ENCODE results near the gene INMT. TPM values are rescaled to one million over a fixed set of nuclear protein-coding genes. Genes with fewer than 3 reads are reported as not detected.

The INMT gene
- total and polyA plus RNA-seq, 2 donors (not counting 1 experiment from before 2014, with no cell fraction given) = 0.15 TPM; not detected in 1

- intact Hi-C loops (cut with micrococcal nuclease) = no loop called here
- POLR2A ChIA-PET = no interaction called here
Measured at GRCh38 chr7:30775992-30776391, 24.1 kb downstream of the INMT start.

GRCh38 chr7:30776971-30777370 lies 25.0 kb downstream of the INMT start:
- no peaks in the 10 kb centered on the region for H4K20me1 ChIP-seq (ENCODE audit: control insufficient read depth, insufficient read depth, low read length, poor library complexity, severe bottlenecking)
- H3K79me2 ChIP-seq (ENCODE audit: control insufficient read depth, insufficient read depth, low read length) = no peaks in the 10 kb centered on the region
- H3K9ac ChIP-seq (ENCODE audit: low read length) = no peak overlapping the region
- ChIA-PET POLR2A (no interaction called here), CTCF (no interaction called here)
- Mint-ChIP-seq H3K4me1 (peaks cover 4% of the 10 kb centered on the region), H3K27me3 (no peaks in the 10 kb centered on the region), H3K4me3 (no peak overlapping the region), H3K9me3 (ENCODE audit: insufficient read depth) (no peaks in the 10 kb centered on the region), H3K27ac (no peak overlapping the region)
- no peaks in the 10 kb centered on the region for H3K9me3 ChIP-seq (ENCODE audit: control extremely low read depth in 1 of 3, control insufficient read depth in 2 of 3, insufficient read depth in 1 of 3, low read length in 2 of 3)
- H3K4me2 ChIP-seq (replicated peaks; ENCODE audit: low read depth, low read length, poor library complexity, severe bottlenecking) = no peak overlapping the region
- 98% methylated on average over 4 of the region's 4 CpGs for WGBS (ENCODE audit: insufficient coverage)
- no peak for ATAC-seq (ENCODE audit: low read depth)
- no peak overlapping the region for H3K27ac ChIP-seq (ENCODE audit: low read length in 2 of 2)
- H3K27me3 ChIP-seq (replicated peaks in 1 of 4; ENCODE audit: control extremely low read depth in 1 of 4, control insufficient read depth in 3 of 4, insufficient read depth in 4 of 4, low read length in 3 of 4) = no peaks in the 10 kb centered on the region
- H2AFZ ChIP-seq (ENCODE audit: insufficient read depth, low read depth, low read length, poor library complexity, severe bottlenecking) = no peak overlapping the region
- H3K4me1 ChIP-seq (ENCODE audit: control insufficient read depth in 2 of 2, insufficient read depth in 2 of 2, low read length in 2 of 2) = peaks cover 4 to 7% of the 10 kb centered on the region in 2 donors
- H3K36me3 ChIP-seq (replicated peaks in 1 of 2; ENCODE audit: control extremely low read depth in 1 of 2, control insufficient read depth in 1 of 2, extremely low read depth in 1 of 2, insufficient read depth in 2 of 2, low read length in 1 of 2) = no peaks in the 10 kb centered on the region
- TF ChIP-seq, protein P1, sequence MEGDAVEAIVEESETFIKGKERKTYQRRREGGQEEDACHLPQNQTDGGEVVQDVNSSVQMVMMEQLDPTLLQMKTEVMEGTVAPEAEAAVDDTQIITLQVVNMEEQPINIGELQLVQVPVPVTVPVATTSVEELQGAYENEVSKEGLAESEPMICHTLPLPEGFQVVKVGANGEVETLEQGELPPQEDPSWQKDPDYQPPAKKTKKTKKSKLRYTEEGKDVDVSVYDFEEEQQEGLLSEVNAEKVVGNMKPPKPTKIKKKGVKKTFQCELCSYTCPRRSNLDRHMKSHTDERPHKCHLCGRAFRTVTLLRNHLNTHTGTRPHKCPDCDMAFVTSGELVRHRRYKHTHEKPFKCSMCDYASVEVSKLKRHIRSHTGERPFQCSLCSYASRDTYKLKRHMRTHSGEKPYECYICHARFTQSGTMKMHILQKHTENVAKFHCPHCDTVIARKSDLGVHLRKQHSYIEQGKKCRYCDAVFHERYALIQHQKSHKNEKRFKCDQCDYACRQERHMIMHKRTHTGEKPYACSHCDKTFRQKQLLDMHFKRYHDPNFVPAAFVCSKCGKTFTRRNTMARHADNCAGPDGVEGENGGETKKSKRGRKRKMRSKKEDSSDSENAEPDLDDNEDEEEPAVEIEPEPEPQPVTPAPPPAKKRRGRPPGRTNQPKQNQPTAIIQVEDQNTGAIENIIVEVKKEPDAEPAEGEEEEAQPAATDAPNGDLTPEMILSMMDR (IDR thresholded peaks at IDR 0.05) = no peak
- no peak for TF ChIP-seq EZH2 (IDR thresholded peaks at IDR 0.05; ENCODE audit: borderline replicate concordance, insufficient read depth, low read depth, low read length, poor library complexity, severe bottlenecking)
- no peak for DNase-seq
- intact Hi-C loops (cut with micrococcal nuclease) = no loop called here
- no peak overlapping the region for H3K4me3 ChIP-seq (ENCODE audit: control extremely low read depth in 1 of 5, extremely low read depth in 1 of 5, insufficient read depth in 1 of 5, low read depth in 2 of 5, low read length in 4 of 5)

More at GRCh38 chr7:30775992-30776391, 24.1 kb downstream of the INMT start:
- no peaks in the 10 kb centered on the region for H3K36me3 ChIP-seq (replicated peaks in 1 of 2; ENCODE audit: control extremely low read depth in 1 of 2, control insufficient read depth in 1 of 2, extremely low read depth in 1 of 2, insufficient read depth in 2 of 2, low read length in 1 of 2)
- peaks cover 5% of the 10 kb centered on the region for H3K4me1 Mint-ChIP-seq
- H3K9me3 ChIP-seq (ENCODE audit: control extremely low read depth in 1 of 3, control insufficient read depth in 2 of 3, insufficient read depth in 1 of 3, low read length in 2 of 3) = no peaks in the 10 kb centered on the region
- DNase-seq (no peak), ATAC-seq (ENCODE audit: low read depth) (no peak)
- no peak overlapping the region for H3K4me2 ChIP-seq (replicated peaks; ENCODE audit: low read depth, low read length, poor library complexity, severe bottlenecking)
- H2AFZ ChIP-seq (ENCODE audit: insufficient read depth, low read depth, low read length, poor library complexity, severe bottlenecking) = no peak overlapping the region
- no peaks in the 10 kb centered on the region for H3K27me3 ChIP-seq (replicated peaks in 1 of 4; ENCODE audit: control extremely low read depth in 1 of 4, control insufficient read depth in 3 of 4, insufficient read depth in 4 of 4, low read length in 3 of 4)
- no peaks in the 10 kb centered on the region for H3K79me2 ChIP-seq (ENCODE audit: control insufficient read depth, insufficient read depth, low read length)
- H3K4me3 ChIP-seq (ENCODE audit: control extremely low read depth in 1 of 5, extremely low read depth in 1 of 5, insufficient read depth in 1 of 5, low read depth in 2 of 5, low read length in 4 of 5) = no peak overlapping the region
- no peak for TF ChIP-seq EZH2 (IDR thresholded peaks at IDR 0.05; ENCODE audit: borderline replicate concordance, insufficient read depth, low read depth, low read length, poor library complexity, severe bottlenecking)
- TF ChIP-seq, protein P1 (IDR thresholded peaks at IDR 0.05) = no peak
- H3K27ac Mint-ChIP-seq = no peak overlapping the region
- no peak overlapping the region for H3K27ac ChIP-seq (ENCODE audit: low read length in 2 of 2)
- CTCF ChIA-PET = no interaction called here
- H4K20me1 ChIP-seq (ENCODE audit: control insufficient read depth, insufficient read depth, low read length, poor library complexity, severe bottlenecking) = no peaks in the 10 kb centered on the region
- no peak overlapping the region for H3K4me3 Mint-ChIP-seq
- H3K9ac ChIP-seq (ENCODE audit: low read length) = no peak overlapping the region
- H3K4me1 ChIP-seq (ENCODE audit: control insufficient read depth in 2 of 2, insufficient read depth in 2 of 2, low read length in 2 of 2) = peaks cover 4 to 10% of the 10 kb centered on the region in 2 donors
- no peaks in the 10 kb centered on the region for H3K27me3 Mint-ChIP-seq
- no peaks in the 10 kb centered on the region for H3K9me3 Mint-ChIP-seq (ENCODE audit: insufficient read depth)
